Measurements from ENCODE around the gene NT5E. TPM values are rescaled to one million over a fixed set of nuclear protein-coding genes. Genes with fewer than 3 reads are reported as not detected.
"Not testable (repeated sequence)": the region's sequence is repeated elsewhere in the genome, so short reads cannot be mapped to it uniquely, and the experiment has no call there.

Gene NT5E
- total RNA-seq, 1 donor from 2014 or later, result 47.1 TPM

- Mint-ChIP-seq H3K27ac (ENCODE audit: unreplicated experiment) (no peak overlapping the region), H3K36me3 (ENCODE audit: low read depth, unreplicated experiment) (peaks cover 13% of the 10 kb centered on the region), H3K27me3 (ENCODE audit: unreplicated experiment) (no peaks in the 10 kb centered on the region), H3K9me3 (ENCODE audit: unreplicated experiment) (no peaks in the 10 kb centered on the region), H3K4me3 (ENCODE audit: unreplicated experiment) (no peak overlapping the region), H3K4me1 (ENCODE audit: unreplicated experiment) (no peaks in the 10 kb centered on the region)
- no peak for DNase-seq (ENCODE audit: low spot score)
- TF ChIP-seq CTCF (IDR thresholded peaks at IDR 0.05; ENCODE audit: unreplicated experiment), result no peak
Measured at GRCh38 chr6:85506441-85507093, 56.7 kb downstream of the NT5E start.

DNA sequence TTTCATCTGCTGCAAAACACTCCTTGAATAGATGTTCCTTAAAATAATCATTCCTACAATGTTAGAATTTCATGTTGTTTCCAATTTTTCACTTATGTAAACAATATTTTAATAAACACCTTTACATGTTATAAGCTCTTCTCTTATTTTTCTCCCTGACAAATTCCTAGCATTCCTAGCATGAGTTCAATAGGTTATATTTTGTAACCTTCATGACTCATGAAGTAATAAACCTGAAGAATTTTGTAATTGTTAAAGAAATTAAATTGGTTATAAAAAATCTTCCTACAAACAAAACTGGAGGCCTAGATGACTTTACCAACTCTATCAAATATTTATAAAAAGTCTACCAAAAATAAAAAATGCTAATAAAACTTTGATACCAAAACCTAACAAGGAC, 66.3 kb downstream of the NT5E start:
- no peaks in the 10 kb centered on the region for H3K4me1 Mint-ChIP-seq (ENCODE audit: unreplicated experiment)
- no peak overlapping the region for H3K27ac Mint-ChIP-seq (ENCODE audit: unreplicated experiment)
- H3K4me3 Mint-ChIP-seq (ENCODE audit: unreplicated experiment), result no peak overlapping the region
- H3K36me3 Mint-ChIP-seq (ENCODE audit: low read depth, unreplicated experiment), result peaks cover 19% of the 10 kb centered on the region
- H3K27me3 Mint-ChIP-seq (ENCODE audit: unreplicated experiment), result no peaks in the 10 kb centered on the region
- H3K9me3 Mint-ChIP-seq (ENCODE audit: unreplicated experiment), result no peaks in the 10 kb centered on the region
- TF ChIP-seq CTCF (IDR thresholded peaks at IDR 0.05; ENCODE audit: unreplicated experiment), result no peak
- no peak for DNase-seq (ENCODE audit: low spot score)

GRCh38 chr6:85524281-85524680, 74.4 kb downstream of the NT5E start:
- not testable (repeated sequence) for H3K27me3 Mint-ChIP-seq (ENCODE audit: unreplicated experiment); H3K27ac Mint-ChIP-seq (ENCODE audit: unreplicated experiment); DNase-seq (ENCODE audit: low spot score); H3K9me3 Mint-ChIP-seq (ENCODE audit: unreplicated experiment); H3K4me3 Mint-ChIP-seq (ENCODE audit: unreplicated experiment); H3K4me1 Mint-ChIP-seq (ENCODE audit: unreplicated experiment)
- H3K36me3 Mint-ChIP-seq (ENCODE audit: low read depth, unreplicated experiment), result peaks cover 41% of the 10 kb centered on the region

GRCh38 chr6:85537055-85537494, 87.2 kb downstream of the NT5E start:
- Mint-ChIP-seq H3K4me3 (ENCODE audit: unreplicated experiment) (no peak overlapping the region), H3K27me3 (ENCODE audit: unreplicated experiment) (no peaks in the 10 kb centered on the region), H3K9me3 (ENCODE audit: unreplicated experiment) (no peaks in the 10 kb centered on the region), H3K27ac (ENCODE audit: unreplicated experiment) (no peak overlapping the region), H3K4me1 (ENCODE audit: unreplicated experiment) (no peaks in the 10 kb centered on the region), H3K36me3 (ENCODE audit: low read depth, unreplicated experiment) (peaks cover 4% of the 10 kb centered on the region)
- peak; percentile 91 for TF ChIP-seq CTCF (IDR thresholded peaks at IDR 0.05; ENCODE audit: unreplicated experiment)
- no peak for DNase-seq (ENCODE audit: low spot score)

DNA sequence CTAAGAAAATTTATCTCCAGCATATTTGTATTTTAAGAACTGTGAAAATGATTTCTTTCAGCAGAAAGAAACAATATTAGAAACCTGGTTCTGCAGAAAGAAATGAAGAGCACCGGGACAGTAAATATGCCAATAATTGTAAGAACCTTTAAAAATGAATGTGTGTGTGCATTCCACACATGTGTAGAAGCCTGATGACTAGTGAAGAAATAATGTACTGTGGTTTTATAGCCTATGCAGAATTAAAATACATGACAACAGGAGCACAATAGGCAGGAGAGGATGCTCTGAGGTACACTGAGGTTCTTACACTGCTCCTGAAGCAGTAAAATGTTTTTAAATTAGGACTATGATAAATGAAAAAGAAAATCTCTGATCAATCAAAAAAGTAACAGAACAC, 94.9 kb downstream of the NT5E start:
- Mint-ChIP-seq H3K4me3 (ENCODE audit: unreplicated experiment) (no peak overlapping the region), H3K9me3 (ENCODE audit: unreplicated experiment) (no peaks in the 10 kb centered on the region), H3K27ac (ENCODE audit: unreplicated experiment) (no peak overlapping the region), H3K27me3 (ENCODE audit: unreplicated experiment) (peaks cover 2% of the 10 kb centered on the region), H3K36me3 (ENCODE audit: low read depth, unreplicated experiment) (peaks cover 18% of the 10 kb centered on the region), H3K4me1 (ENCODE audit: unreplicated experiment) (no peaks in the 10 kb centered on the region)
- no peak for TF ChIP-seq CTCF (IDR thresholded peaks at IDR 0.05; ENCODE audit: unreplicated experiment)
- no peak for DNase-seq (ENCODE audit: low spot score)

Other genes starting within 250 kb of the NT5E start
- gene SNX14, start 143.8 kb downstream of the NT5E start, total RNA-seq (ENCODE audit: unreplicated experiment), result 121 TPM
- 96.8 TPM for gene SYNCRIP, start 192.8 kb downstream of the NT5E start, total RNA-seq (ENCODE audit: unreplicated experiment)